ENCODE results near the gene CDH20.
A peak's percentile ranks its signal among the peaks of the same experiment; 100 is the strongest.

CDH20 gene

DNA sequence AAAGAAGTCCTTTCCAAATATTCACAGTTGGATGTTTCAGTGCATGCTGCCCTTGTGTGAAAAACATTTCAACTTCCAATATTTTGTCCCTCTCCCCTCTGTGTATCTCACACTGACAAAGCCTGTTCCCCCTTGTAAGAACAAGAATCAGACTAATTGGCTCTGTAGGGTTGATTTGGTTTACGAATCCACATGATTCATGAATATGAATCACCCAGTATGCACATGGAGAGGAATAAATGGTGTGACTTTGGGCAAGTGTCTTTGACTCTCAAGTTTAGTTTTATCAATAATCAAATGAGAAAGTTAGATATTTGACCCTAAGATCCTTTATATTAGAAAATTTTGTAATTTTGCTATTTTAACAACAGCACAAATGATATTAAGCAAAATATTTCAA, 9.3 kb upstream of the CDH20 start:
- peaks cover 5% of the 10 kb centered on the region; the same call in 1 of the 2 replicates for H3K4me1 ChIP-seq (ENCODE audit: control insufficient read depth, insufficient read depth, low read length)
- H3K9me3 ChIP-seq (ENCODE audit: control insufficient read depth, insufficient read depth, low read length) = no peaks in the 10 kb centered on the region
- H3K4me3 ChIP-seq (ENCODE audit: low read depth, low read length) = no peak overlapping the region
- no peak overlapping the region for H3K9ac ChIP-seq (ENCODE audit: low read depth, low read length)
- no peak overlapping the region for H3K27ac ChIP-seq (ENCODE audit: low read depth, low read length)
- no peaks in the 10 kb centered on the region for H3K36me3 ChIP-seq (ENCODE audit: control insufficient read depth, insufficient read depth, low read length)
- H3K27me3 ChIP-seq (ENCODE audit: control insufficient read depth, insufficient read depth, low read length) = no peaks in the 10 kb centered on the region; the same call in 1 of the 2 replicates

DNA sequence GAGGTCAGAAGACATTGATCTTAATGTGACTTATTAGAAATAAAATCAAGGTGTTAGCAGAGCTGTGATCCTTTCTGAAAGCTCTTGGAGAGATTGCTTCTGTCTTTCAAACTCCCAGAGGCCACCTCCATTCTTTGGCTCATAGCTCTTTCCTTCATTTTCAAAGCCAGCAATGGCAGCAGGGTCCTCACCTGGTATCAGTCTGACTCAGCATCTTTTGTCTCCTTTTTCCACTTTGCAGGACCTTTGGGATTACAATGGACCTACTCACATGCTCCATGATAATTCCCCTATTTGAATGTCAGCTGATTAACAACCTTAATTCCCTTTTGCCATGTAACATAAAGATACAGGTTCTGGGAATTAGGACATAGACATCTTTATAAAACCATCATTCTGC, 6.8 kb upstream of the CDH20 start:
- Histone ChIP-seq H3K4me3 (ENCODE audit: low read depth, low read length) (no peak overlapping the region), H3K36me3 (ENCODE audit: control insufficient read depth, insufficient read depth, low read length) (no peaks in the 10 kb centered on the region), H3K9ac (ENCODE audit: low read depth, low read length) (no peak overlapping the region), H3K9me3 (ENCODE audit: control insufficient read depth, insufficient read depth, low read length) (no peaks in the 10 kb centered on the region), H3K27me3 (ENCODE audit: control insufficient read depth, insufficient read depth, low read length) (no peaks in the 10 kb centered on the region; the same call in 1 of the 2 replicates), H3K4me1 (ENCODE audit: control insufficient read depth, insufficient read depth, low read length) (peaks cover 5% of the 10 kb centered on the region; the same call in 1 of the 2 replicates), H3K27ac (ENCODE audit: low read depth, low read length) (no peak overlapping the region)

DNA sequence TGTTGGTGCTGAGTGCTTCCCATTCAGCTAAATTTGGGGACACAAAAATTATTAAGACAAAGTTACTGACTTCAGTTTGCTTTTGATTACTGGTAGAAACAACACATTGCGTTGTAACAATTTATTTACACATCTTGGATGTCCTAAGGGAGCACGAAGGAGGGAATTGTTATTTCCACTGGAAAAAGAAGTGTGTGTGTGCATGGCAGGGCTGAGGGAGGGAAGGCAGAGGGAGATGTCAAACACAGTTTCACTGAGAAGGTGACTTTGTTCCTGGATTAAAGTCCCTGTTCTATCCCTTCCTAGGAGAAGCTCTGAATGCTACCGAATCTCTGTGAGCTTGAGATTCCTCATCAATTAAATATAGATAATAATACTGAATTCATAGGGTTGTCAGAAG, 3.8 kb upstream of the CDH20 start:
- Histone ChIP-seq H3K4me1 (ENCODE audit: control insufficient read depth, insufficient read depth, low read length) (peaks cover 5% of the 10 kb centered on the region; the same call in 1 of the 2 replicates), H3K9me3 (ENCODE audit: control insufficient read depth, insufficient read depth, low read length) (no peaks in the 10 kb centered on the region), H3K4me3 (ENCODE audit: low read depth, low read length) (no peak overlapping the region), H3K27ac (ENCODE audit: low read depth, low read length) (no peak overlapping the region), H3K36me3 (ENCODE audit: control insufficient read depth, insufficient read depth, low read length) (no peaks in the 10 kb centered on the region), H3K9ac (ENCODE audit: low read depth, low read length) (no peak overlapping the region), H3K27me3 (ENCODE audit: control insufficient read depth, insufficient read depth, low read length) (peaks cover 21% of the 10 kb centered on the region)

DNA sequence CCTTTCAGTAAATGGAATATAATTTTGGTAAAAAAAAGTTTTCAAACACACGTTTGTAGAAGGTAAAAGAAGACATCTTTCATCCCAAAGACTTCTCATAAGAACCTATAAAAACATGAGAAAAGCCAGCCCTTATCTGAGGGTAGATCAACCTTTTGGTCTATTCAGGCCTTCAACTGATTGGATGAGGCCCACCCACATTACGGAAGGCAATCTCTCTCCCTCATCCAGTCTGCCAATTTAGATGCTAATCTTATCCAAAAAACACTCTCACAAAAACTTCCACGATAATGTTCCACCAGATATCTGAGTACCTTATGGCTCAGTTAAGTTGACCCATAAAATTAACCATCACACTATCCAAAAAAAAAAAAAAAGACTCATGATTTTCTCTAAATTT, 2.2 kb upstream of the CDH20 start:
- no peak overlapping the region for H3K9ac ChIP-seq (ENCODE audit: low read depth, low read length)

DNA sequence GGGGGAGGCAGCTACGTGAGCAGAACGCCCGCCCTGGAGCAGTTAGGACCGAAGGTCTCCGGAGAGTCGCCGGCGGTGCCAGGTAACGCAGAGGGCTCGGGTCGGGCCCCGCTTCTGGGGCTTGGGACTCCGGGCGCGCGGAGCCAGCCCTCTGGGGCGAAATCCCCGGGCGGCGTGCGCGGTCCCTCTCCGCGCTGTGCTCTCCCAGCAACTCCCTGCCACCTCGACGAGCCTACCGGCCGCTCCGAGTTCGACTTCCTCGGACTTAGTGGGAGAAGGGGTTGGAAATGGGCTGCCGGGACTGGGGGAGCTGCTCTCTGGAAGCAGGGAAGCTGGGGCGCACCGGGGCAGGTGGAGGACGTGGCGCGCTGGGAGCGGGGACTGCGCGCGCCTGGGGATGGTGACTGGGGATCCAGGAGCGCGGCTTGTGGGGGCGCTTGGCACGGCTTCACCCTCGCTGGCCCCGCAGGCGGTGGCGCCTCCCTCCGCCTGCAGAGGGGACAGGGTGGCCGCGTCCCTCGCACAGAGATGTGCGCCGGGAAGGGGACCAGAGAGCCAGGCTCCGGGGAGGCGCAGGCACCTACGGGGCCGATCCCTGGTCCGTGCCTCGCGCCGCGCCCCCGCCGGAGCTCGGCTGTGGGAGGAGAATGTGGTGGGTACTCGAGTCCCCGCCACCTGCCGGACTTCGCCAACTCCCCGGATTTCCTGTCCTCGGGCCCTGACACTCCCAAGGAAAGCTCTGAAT, 688 bp downstream of the CDH20 start:
- Histone ChIP-seq H3K4me3 (ENCODE audit: low read depth, low read length) (peak overlapping the region; percentile 74), H3K9ac (ENCODE audit: low read depth, low read length) (no peak overlapping the region; the same call in 1 of the 2 replicates), H3K9me3 (ENCODE audit: control insufficient read depth, insufficient read depth, low read length) (no peaks in the 10 kb centered on the region), H3K4me1 (ENCODE audit: control insufficient read depth, insufficient read depth, low read length) (peaks cover 3% of the 10 kb centered on the region; the same call in 1 of the 2 replicates), H3K27ac (ENCODE audit: low read depth, low read length) (no peak overlapping the region), H3K36me3 (ENCODE audit: control insufficient read depth, insufficient read depth, low read length) (no peaks in the 10 kb centered on the region), H3K27me3 (ENCODE audit: control insufficient read depth, insufficient read depth, low read length) (peaks cover 42% of the 10 kb centered on the region)

More for the DNA sequence above, 2.2 kb upstream of the CDH20 start:
- Histone ChIP-seq H3K27ac (ENCODE audit: low read depth, low read length) (no peak overlapping the region), H3K36me3 (ENCODE audit: control insufficient read depth, insufficient read depth, low read length) (no peaks in the 10 kb centered on the region), H3K27me3 (ENCODE audit: control insufficient read depth, insufficient read depth, low read length) (peaks cover 38% of the 10 kb centered on the region), H3K9me3 (ENCODE audit: control insufficient read depth, insufficient read depth, low read length) (no peaks in the 10 kb centered on the region), H3K4me3 (ENCODE audit: low read depth, low read length) (no peak overlapping the region), H3K4me1 (ENCODE audit: control insufficient read depth, insufficient read depth, low read length) (peaks cover 3% of the 10 kb centered on the region; the same call in 1 of the 2 replicates)

DNA sequence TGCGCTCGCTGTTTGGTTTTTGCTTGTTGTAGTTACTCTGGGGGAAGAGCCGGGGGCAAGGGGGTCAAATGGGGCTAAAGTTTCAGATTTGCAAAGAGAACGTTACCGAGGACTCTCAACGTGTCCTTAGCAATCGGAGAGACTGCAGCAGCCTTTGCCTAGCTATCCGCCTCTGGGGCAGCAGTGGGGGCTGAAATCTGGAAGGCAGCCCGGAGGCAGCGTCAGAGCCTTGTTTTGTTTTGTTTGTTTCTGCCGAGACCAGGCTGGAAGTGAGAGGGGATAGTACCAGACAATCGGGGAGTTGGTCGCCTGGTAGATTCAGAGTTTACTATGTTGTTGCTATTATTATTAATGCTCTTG, 1.2 kb downstream of the CDH20 start:
- Histone ChIP-seq H3K27ac (ENCODE audit: low read depth, low read length) (no peak overlapping the region), H3K27me3 (ENCODE audit: control insufficient read depth, insufficient read depth, low read length) (peaks cover 42% of the 10 kb centered on the region), H3K9me3 (ENCODE audit: control insufficient read depth, insufficient read depth, low read length) (no peaks in the 10 kb centered on the region), H3K9ac (ENCODE audit: low read depth, low read length) (no peak overlapping the region; the same call in 1 of the 2 replicates), H3K4me3 (ENCODE audit: low read depth, low read length) (peak overlapping the region; percentile 74), H3K4me1 (ENCODE audit: control insufficient read depth, insufficient read depth, low read length) (peaks cover 3% of the 10 kb centered on the region; the same call in 1 of the 2 replicates), H3K36me3 (ENCODE audit: control insufficient read depth, insufficient read depth, low read length) (no peaks in the 10 kb centered on the region)

DNA sequence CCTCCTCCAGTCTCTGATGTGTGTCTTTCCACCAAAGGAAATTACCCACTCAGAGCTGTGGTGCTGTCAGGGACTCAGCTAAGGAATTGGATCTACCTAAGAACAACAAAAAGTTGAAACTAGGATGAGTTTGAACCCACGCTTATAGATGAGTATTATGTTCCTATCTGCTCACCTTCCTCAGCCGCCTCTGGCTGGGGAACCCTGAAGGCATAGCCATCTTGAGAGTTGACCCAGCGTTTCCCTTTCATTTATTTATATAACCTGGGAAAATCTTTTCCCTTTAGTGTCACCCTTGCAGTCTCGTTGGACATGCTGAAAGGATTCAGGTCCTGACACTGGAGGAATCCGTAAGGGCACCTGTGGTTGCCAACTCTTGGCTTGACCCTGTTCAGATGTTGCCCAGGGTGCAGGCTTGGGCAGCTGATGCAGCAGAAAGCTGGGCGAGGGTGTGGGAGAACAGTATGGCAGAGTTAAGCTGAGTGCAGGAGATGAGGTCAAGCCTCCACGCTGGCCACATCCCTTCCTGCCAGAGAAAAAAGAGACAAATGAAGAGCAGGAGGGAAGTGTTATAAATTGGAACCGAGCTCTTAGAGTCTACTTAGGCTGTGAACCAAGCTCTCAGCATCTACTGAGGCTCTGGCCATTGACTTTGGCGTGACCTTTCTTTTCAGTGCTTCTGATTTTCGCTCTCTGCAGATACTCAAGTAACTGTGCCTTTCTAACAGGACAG, 1.9 kb downstream of the CDH20 start:
- Histone ChIP-seq H3K9me3 (ENCODE audit: control insufficient read depth, insufficient read depth, low read length) (no peaks in the 10 kb centered on the region), H3K27ac (ENCODE audit: low read depth, low read length) (no peak overlapping the region), H3K4me3 (ENCODE audit: low read depth, low read length) (peak overlapping the region; percentile 74), H3K9ac (ENCODE audit: low read depth, low read length) (no peak overlapping the region), H3K36me3 (ENCODE audit: control insufficient read depth, insufficient read depth, low read length) (no peaks in the 10 kb centered on the region), H3K27me3 (ENCODE audit: control insufficient read depth, insufficient read depth, low read length) (peaks cover 42% of the 10 kb centered on the region), H3K4me1 (ENCODE audit: control insufficient read depth, insufficient read depth, low read length) (peaks cover 3% of the 10 kb centered on the region; the same call in 1 of the 2 replicates)

DNA sequence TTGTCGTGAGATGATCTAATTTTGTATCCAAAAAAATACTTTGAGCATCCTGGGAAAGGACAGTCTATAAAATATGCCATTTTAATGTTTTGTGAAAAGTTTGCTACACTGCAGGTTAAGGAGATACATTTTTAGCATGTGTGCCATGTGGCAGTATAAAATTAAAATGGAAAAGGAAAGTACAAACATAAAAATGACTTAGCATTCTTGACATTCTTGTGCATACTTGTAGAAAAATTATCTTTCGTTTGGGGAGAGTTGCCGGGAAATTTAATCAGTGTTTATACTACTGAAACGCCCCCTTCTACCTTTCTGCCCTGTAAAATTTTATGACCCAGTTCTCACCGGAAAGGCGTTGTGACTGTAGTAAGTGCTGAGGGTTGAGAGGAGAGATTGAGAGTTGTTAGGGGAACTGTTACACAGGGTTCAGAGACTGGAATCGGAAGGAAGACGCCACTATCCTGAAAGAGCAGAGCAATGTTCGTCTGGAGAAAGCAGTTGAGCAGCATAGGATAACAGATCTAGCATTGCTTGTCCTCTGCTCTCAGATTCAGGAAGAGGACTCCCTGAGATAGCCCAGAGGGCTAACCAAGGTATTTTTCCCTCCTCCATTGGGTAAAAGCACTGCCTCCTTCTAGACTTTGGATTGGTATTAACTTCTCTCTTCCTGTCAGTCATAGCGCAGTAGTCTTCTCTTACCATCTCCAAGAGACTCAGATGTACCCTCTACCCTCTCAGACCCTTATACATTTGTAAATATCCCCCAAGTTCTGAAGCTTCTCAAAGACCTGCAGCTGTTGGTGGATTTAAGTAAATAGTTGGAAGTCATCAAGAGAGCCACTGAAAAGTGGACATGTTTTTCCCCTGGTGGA, 2.7 kb downstream of the CDH20 start:
- Histone ChIP-seq H3K9me3 (ENCODE audit: control insufficient read depth, insufficient read depth, low read length) (no peaks in the 10 kb centered on the region), H3K36me3 (ENCODE audit: control insufficient read depth, insufficient read depth, low read length) (no peaks in the 10 kb centered on the region), H3K9ac (ENCODE audit: low read depth, low read length) (no peak overlapping the region), H3K27ac (ENCODE audit: low read depth, low read length) (no peak overlapping the region), H3K4me3 (ENCODE audit: low read depth, low read length) (no peak overlapping the region), H3K4me1 (ENCODE audit: control insufficient read depth, insufficient read depth, low read length) (peaks cover 3% of the 10 kb centered on the region; the same call in 1 of the 2 replicates), H3K27me3 (ENCODE audit: control insufficient read depth, insufficient read depth, low read length) (peaks cover 42% of the 10 kb centered on the region)

DNA sequence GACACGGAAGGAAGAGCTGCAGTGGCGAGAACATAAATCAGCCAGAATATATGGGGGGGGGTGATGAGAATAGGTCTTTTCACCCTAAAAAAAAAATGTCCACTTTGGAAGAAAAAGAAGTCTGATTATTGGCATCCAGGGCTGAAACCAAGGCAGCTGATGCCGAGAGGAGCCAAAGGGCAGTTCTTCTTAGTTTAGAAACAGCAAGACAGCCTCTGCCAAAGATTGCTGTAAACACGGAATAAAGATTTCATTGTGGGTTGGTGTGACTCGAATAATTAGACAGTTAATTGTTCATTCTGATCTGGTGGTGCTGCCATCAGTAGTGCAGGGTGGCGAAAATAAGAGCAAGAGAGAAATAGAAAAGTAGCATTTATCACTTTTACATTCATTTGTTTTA, 3.5 kb downstream of the CDH20 start:
- no peak overlapping the region for H3K4me3 ChIP-seq (ENCODE audit: low read depth, low read length)

DNA sequence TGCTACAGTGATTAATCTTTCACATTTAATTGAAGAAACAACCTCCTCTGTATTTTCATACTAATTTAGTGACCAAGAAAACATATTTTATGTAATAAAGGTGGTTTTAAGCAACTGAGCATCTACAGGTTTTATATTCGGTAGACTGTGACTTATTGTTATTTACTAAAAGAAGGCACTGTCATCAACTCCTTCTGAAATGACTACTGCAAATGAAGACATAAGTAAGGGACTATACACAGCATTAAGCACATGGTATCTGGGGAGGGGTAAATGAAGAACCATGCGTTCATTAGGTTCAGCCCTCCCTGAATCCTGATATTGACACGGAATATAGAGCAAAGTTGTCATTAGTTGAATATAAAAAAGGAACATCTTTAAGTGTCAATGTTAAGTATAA, 4.3 kb downstream of the CDH20 start:
- H3K4me1 ChIP-seq (ENCODE audit: control insufficient read depth, insufficient read depth, low read length) = peaks cover 3% of the 10 kb centered on the region; the same call in 1 of the 2 replicates
- no peaks in the 10 kb centered on the region for H3K9me3 ChIP-seq (ENCODE audit: control insufficient read depth, insufficient read depth, low read length)
- no peaks in the 10 kb centered on the region for H3K36me3 ChIP-seq (ENCODE audit: control insufficient read depth, insufficient read depth, low read length)
- H3K9ac ChIP-seq (ENCODE audit: low read depth, low read length) = no peak overlapping the region
- no peak overlapping the region for H3K27ac ChIP-seq (ENCODE audit: low read depth, low read length)
- H3K27me3 ChIP-seq (ENCODE audit: control insufficient read depth, insufficient read depth, low read length) = peaks cover 37% of the 10 kb centered on the region
- no peak overlapping the region for H3K4me3 ChIP-seq (ENCODE audit: low read depth, low read length)

More for the DNA sequence above, 3.5 kb downstream of the CDH20 start:
- peaks cover 42% of the 10 kb centered on the region for H3K27me3 ChIP-seq (ENCODE audit: control insufficient read depth, insufficient read depth, low read length)
- H3K27ac ChIP-seq (ENCODE audit: low read depth, low read length) = no peak overlapping the region
- H3K4me1 ChIP-seq (ENCODE audit: control insufficient read depth, insufficient read depth, low read length) = peaks cover 3% of the 10 kb centered on the region; the same call in 1 of the 2 replicates
- H3K9me3 ChIP-seq (ENCODE audit: control insufficient read depth, insufficient read depth, low read length) = no peaks in the 10 kb centered on the region
- H3K36me3 ChIP-seq (ENCODE audit: control insufficient read depth, insufficient read depth, low read length) = no peaks in the 10 kb centered on the region
- no peak overlapping the region for H3K9ac ChIP-seq (ENCODE audit: low read depth, low read length)

Data from HUES48 (cell line).